ENCODE results near the gene SPDYE3.
"Not testable (repeated sequence)": the region's sequence is repeated elsewhere in the genome, so short reads cannot be mapped to it uniquely, and the experiment has no call there.

Gene SPDYE3, protein sequence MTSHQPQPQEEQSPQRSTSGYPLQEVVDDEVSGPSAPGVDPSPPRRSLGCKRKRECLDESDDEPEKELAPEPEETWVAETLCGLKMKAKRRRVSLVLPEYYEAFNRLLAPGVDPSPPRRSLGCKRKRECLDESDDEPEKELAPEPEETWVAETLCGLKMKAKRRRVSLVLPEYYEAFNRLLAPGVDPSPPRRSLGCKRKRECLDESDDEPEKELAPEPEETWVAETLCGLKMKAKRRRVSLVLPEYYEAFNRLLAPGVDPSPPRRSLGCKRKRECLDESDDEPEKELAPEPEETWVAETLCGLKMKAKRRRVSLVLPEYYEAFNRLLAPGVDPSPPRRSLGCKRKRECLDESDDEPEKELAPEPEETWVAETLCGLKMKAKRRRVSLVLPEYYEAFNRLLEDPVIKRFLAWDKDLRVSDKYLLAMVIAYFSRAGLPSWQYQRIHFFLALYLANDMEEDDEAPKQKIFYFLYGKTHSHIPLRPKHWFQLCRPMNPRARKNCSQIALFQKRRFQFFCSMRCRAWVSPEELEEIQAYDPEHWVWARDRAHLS

DNA sequence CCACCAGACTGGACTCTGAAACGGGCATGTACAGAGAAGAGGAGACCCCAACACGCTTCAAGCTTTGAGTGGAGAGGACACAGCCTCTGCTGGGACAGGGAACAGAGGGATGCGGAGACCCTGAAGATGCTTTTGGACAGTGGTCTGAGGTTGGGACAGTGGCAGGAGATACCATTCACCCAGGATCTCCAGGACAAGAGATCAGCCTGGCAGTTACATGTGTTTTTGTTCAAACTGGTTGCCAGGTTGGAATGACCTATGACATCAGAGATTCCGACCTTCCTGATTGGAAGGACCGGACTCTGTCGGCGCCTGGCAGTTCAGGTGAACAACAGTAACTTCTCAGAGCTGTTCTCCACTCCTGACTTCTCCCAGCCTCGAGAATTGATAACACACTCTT lies at the start of gene SPDYE3:
SPDYE3 (plus strand) TSS at position 301 of the 400 bp plus-strand sequence. CDS start 184 bp downstream, outside the sequence.
- not testable (repeated sequence) for H3K27me3 ChIP-seq (ENCODE audit: low read depth, low read length); H2AFZ ChIP-seq (ENCODE audit: low read depth, low read length); H3K27ac ChIP-seq (ENCODE audit: low read length); H3K9ac ChIP-seq (ENCODE audit: low read length); H3K9me3 ChIP-seq (ENCODE audit: insufficient read depth, low read length); H4K20me1 ChIP-seq (ENCODE audit: insufficient read depth, low read length); H3K4me2 ChIP-seq (ENCODE audit: low read length); H3K4me1 ChIP-seq (ENCODE audit: low read length); H3K79me2 ChIP-seq (ENCODE audit: low read length); H3K4me3 ChIP-seq (ENCODE audit: low read length); H3K36me3 ChIP-seq (replicated peaks; ENCODE audit: low read depth, low read length)

DNA sequence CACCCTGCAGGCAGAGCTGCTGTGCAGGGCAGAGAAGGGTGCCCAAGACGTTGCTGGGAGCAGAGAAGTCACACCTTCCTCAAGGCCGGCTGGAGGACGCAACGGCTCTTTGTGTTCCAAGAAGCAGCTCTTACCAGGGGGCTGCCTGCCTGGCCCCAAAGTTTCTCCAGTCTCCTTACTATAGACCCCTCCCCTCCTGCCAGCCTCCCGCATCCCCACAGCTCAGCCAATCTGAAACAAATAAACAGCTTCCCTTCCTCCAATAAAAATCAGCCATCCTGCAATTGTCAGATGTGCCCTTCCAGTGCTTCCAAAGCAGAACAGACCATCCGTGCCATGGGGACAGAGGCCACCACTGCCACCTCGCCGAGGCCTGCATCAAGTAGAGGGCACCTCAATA lies 47.5 kb upstream of the SPDYE3 start:
- H3K9ac ChIP-seq (ENCODE audit: low read length); H3K79me2 ChIP-seq (ENCODE audit: low read length); H3K9me3 ChIP-seq (ENCODE audit: insufficient read depth, low read length); H3K27ac ChIP-seq (ENCODE audit: low read length); H2AFZ ChIP-seq (ENCODE audit: low read depth, low read length); H3K4me3 ChIP-seq (ENCODE audit: low read length); H4K20me1 ChIP-seq (ENCODE audit: insufficient read depth, low read length); H3K27me3 ChIP-seq (ENCODE audit: low read depth, low read length); H3K36me3 ChIP-seq (replicated peaks; ENCODE audit: low read depth, low read length); H3K4me1 ChIP-seq (ENCODE audit: low read length); H3K4me2 ChIP-seq (ENCODE audit: low read length): not testable (repeated sequence)

DNA sequence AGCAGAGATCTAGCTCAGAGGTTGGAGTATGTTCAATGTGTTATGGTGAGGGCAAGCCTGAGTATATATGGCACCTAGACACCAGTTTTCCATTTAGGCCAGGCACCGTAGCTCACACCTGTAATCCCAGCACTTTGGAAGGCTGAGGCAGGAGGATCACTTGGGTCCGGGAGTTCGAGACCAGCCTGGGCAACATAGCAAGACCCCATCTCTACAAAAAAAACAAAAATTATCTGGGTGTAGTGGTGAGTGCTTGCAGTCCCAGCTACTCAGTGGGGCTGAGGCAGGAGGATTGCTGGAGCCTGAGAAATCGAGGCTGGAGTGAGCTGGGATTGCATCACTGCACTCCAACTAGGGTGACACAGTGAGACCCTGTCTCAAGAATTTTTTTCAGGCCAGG lies 44.6 kb upstream of the SPDYE3 start:
- H3K27ac ChIP-seq (ENCODE audit: low read length); H3K36me3 ChIP-seq (replicated peaks; ENCODE audit: low read depth, low read length); H3K4me1 ChIP-seq (ENCODE audit: low read length); H4K20me1 ChIP-seq (ENCODE audit: insufficient read depth, low read length); H3K27me3 ChIP-seq (ENCODE audit: low read depth, low read length); H3K4me3 ChIP-seq (ENCODE audit: low read length); H3K9me3 ChIP-seq (ENCODE audit: insufficient read depth, low read length); H2AFZ ChIP-seq (ENCODE audit: low read depth, low read length); H3K9ac ChIP-seq (ENCODE audit: low read length); H3K79me2 ChIP-seq (ENCODE audit: low read length); H3K4me2 ChIP-seq (ENCODE audit: low read length): not testable (repeated sequence)

DNA sequence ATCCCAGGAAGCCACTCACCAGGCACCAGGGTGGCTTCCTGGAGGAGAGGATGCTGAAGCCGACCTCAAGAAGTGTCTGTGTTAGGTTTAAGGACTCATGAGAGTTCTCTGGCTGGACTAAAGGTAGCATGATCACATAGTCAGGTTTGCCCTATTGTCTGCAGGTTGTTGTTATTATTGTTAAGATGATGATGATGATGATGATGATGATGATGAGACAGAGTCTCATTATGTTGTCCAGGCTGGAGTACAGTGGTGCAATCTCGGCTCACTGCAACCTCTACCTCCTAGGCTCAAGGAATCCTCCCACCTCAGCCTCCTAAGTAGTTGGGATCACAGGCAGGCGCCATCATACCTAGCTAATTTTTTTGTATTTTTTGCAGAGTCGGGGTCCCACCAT lies 43.3 kb upstream of the SPDYE3 start:
- not testable (repeated sequence) for H3K4me2 ChIP-seq (ENCODE audit: low read length); H3K4me1 ChIP-seq (ENCODE audit: low read length); H4K20me1 ChIP-seq (ENCODE audit: insufficient read depth, low read length); H3K27me3 ChIP-seq (ENCODE audit: low read depth, low read length); H3K27ac ChIP-seq (ENCODE audit: low read length); H3K36me3 ChIP-seq (replicated peaks; ENCODE audit: low read depth, low read length); H2AFZ ChIP-seq (ENCODE audit: low read depth, low read length); H3K4me3 ChIP-seq (ENCODE audit: low read length); H3K9ac ChIP-seq (ENCODE audit: low read length); H3K9me3 ChIP-seq (ENCODE audit: insufficient read depth, low read length); H3K79me2 ChIP-seq (ENCODE audit: low read length)

DNA sequence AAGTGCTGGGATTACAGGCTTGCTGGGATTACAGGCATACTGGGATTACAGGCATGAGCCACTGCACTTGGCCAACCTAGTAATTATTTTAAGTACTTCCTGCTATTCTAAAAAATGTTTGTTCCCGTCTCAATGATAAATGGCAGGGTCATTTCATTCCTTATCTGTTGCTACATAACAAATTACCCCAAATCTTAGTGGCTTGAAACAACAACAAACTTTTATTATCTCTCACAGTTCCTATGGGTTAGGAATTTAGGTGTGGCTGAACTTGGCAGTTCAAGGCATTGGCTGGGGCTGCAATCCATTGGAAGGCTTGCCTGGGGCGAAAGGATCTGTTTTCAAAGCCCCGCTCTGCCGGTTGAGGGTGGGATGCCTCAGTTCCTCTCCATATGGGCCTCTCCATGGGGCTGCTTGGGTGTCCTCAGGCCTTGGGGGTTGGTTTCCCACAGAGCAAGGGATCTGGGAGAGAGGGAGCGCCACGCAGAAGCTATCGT lies 42.8 kb upstream of the SPDYE3 start:
- not testable (repeated sequence) for H3K4me3 ChIP-seq (ENCODE audit: low read length); H3K36me3 ChIP-seq (replicated peaks; ENCODE audit: low read depth, low read length); H3K27ac ChIP-seq (ENCODE audit: low read length); H2AFZ ChIP-seq (ENCODE audit: low read depth, low read length); H3K9ac ChIP-seq (ENCODE audit: low read length); H3K4me2 ChIP-seq (ENCODE audit: low read length); H3K9me3 ChIP-seq (ENCODE audit: insufficient read depth, low read length); H4K20me1 ChIP-seq (ENCODE audit: insufficient read depth, low read length); H3K79me2 ChIP-seq (ENCODE audit: low read length); H3K4me1 ChIP-seq (ENCODE audit: low read length); H3K27me3 ChIP-seq (ENCODE audit: low read depth, low read length)

DNA sequence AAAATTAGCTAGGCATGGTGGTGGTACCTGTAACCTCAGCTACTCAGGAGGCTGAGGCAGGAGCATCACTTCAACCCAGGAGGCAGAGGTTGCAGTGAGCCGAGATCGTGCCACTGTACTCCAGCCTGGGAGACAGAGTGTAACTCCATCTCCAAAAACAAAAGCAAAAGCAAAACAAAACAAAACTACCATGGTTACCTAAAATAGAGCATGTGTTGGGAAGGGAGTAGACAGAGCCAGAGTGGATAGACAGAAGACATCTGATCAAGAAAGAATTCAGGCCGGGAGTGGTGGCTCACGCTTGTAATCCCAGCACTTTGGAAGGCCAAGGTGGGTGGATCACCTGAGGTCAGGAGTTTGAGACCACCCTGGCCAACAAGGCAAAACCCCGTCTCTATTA lies 41.7 kb upstream of the SPDYE3 start:
- H3K4me3 ChIP-seq (ENCODE audit: low read length); H3K36me3 ChIP-seq (replicated peaks; ENCODE audit: low read depth, low read length); H3K9ac ChIP-seq (ENCODE audit: low read length); H2AFZ ChIP-seq (ENCODE audit: low read depth, low read length); H3K27me3 ChIP-seq (ENCODE audit: low read depth, low read length); H3K9me3 ChIP-seq (ENCODE audit: insufficient read depth, low read length); H3K4me2 ChIP-seq (ENCODE audit: low read length); H4K20me1 ChIP-seq (ENCODE audit: insufficient read depth, low read length); H3K27ac ChIP-seq (ENCODE audit: low read length); H3K79me2 ChIP-seq (ENCODE audit: low read length): not testable (repeated sequence)
- H3K4me1 ChIP-seq (ENCODE audit: low read length) = peaks cover 14% of the 10 kb centered on the region

Measured in OCI-LY3 (cell line).